ENCODE results near the gene LYST.

GRCh38 chr1:235776396-235776795 lies 90.3 kb downstream of the LYST start:
- TF ChIP-seq CTCF (IDR thresholded peaks at IDR 0.05; ENCODE audit: control extremely low read depth in 1 of 3, insufficient read depth in 1 of 3, low read depth in 1 of 3, low read length in 3 of 3), result no peak
- TF ChIP-seq ATF2 (IDR thresholded peaks at IDR 0.05; ENCODE audit: low read length), result no peak
- no peak for TF ChIP-seq POLR2A (IDR thresholded peaks at IDR 0.05; ENCODE audit: control extremely low read depth in 1 of 2, low read depth in 2 of 2, low read length in 2 of 2)
- TF ChIP-seq USF2 (IDR thresholded peaks at IDR 0.05; ENCODE audit: low read length), result no peak
- no peak for TF ChIP-seq CREB1 (IDR thresholded peaks at IDR 0.05)
- no peak for TF ChIP-seq RBBP5 (IDR thresholded peaks at IDR 0.05; ENCODE audit: borderline replicate concordance, low read depth, low read length)
- no peak for TF ChIP-seq SUZ12 (IDR thresholded peaks at IDR 0.05; ENCODE audit: low read length)
- TF ChIP-seq CEBPB (IDR thresholded peaks at IDR 0.05; ENCODE audit: low read depth, low read length), result no peak

All from H1 (cell line).